HS-27A (cell line): ENCODE results near the gene ZNF787.

Experiments used
- DNase-seq: peaks from one replicate; pipeline ENCODE4 v3.0.0-alpha.2; 2012; ENCODE audit warnings: low read depth, missing footprints

The ZNF787 gene

GRCh38 chr19:56087647-56088496 lies 33.2 kb downstream of the ZNF787 start:
- DNase-seq: no peak

DNA sequence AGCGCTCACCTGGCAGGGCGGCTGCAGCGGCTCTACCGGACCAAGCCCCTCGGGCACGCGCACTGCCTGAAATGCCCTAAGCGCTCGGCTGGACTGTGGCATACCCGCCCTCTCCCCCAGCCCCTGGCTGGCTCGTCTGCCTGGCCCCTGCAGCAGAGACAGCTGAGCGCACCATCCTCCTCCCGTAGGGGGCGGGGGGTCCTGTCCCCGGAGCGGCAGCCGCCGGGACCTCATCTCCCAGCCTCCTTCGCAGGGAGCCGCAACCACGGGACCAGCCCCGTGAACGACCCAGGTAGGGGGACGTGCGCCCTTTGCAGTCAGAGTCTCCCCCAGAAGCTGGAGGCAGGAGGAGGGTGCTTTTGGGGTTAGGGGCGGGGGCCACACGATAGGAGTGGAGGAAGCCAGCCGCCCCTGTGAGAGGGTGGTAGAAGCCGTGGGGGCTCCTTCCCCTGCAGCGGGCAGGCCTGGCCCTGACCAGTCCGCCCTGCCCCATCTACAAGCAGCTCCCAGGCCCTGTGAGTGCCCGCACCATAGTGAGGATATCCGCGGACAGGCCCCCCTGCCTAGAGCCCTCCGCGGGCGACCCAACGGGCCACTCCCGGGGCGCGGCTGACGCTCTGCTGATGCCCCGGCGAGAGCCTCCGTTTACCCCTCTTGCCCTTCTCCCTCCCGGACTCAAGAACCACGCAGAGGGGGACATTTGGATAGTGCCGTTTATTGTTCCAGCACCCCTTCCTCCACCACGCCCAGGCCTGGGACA lies 34.2 kb downstream of the ZNF787 start:
- DNase-seq: no peak

DNA sequence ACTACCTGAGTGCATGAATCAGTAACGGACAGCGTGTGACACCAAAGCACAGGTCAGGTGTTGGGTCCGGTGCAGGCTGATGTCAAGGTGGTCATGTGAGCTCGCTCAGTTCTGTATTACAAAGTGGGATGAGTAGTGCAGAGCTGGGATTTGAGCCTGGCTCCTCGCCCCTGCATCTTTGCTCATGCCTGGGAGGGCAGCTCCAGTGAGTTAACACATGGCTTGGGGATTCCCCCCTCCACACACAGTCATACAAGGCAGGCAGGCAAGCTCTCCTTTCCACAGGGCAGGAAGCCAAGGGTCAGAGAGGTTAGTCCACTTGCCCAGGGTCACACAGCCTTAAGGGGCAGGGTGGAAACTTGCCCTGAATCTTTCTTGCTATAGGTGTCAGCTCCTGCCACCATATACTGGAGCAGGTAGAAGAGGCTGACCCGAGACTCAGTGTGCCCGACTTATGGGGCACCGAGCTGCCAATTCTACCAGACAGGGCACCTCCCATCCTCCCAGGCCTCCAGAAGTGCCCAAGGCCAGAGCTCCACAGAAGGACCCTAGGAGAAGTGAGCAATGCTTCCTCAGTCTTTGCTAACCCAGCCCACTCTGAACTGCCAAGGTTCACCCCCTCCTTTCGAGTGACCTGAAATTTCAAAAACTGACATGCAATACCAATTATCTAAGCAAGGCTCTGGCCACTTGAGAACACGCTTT lies 35.4 kb downstream of the ZNF787 start:
- no peak for DNase-seq

GRCh38 chr19:56084835-56085536 lies 36.1 kb downstream of the ZNF787 start:
- no peak for DNase-seq

GRCh38 chr19:56083668-56084067 lies 37.4 kb downstream of the ZNF787 start:
- no peak for DNase-seq

GRCh38 chr19:56080669-56081401 lies 40.3 kb downstream of the ZNF787 start:
- DNase-seq: no peak

GRCh38 chr19:56079609-56080008 lies 41.5 kb downstream of the ZNF787 start:
- no peak for DNase-seq

- DNase-seq: no peak
Observed at GRCh38 chr19:56076498-56076897, 44.6 kb downstream of the ZNF787 start.

DNA sequence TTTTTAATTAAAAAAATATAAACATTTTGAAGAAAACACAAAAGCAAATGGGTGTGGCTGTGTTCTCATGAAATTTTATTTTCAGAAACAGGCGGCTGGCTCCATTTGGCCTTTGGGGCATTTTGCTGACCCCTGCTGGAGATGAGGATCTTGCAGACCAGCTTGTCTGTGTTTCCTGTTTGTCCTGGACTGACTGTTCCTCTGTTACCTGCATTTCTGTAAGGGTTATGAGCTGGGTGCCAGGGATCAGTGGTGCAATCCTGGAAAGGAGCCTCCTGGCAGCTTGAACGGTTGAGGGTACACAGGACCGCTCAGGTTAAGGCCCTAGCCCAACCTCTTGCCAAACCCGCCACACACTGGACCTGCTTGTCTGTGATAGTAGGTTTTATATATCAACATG lies 49.9 kb downstream of the ZNF787 start:
- no peak for DNase-seq

GRCh38 chr19:56069642-56070041 lies 51.5 kb downstream of the ZNF787 start:
- no peak for DNase-seq

GRCh38 chr19:56066152-56067023 lies 54.7 kb downstream of the ZNF787 start:
- no peak for DNase-seq

GRCh38 chr19:56053596-56053995 lies 67.5 kb downstream of the ZNF787 start:
- DNase-seq: no peak
